Measurements from ENCODE around the gene KCTD12. TPM values are rescaled to one million over a fixed set of nuclear protein-coding genes. Genes with fewer than 3 reads are reported as not detected.

The KCTD12 gene
- total RNA-seq, 1 experiment from 2014 or later = 6.7 TPM

- no peak for TF ChIP-seq TP53 (CRISPR knock-in tag; IDR thresholded peaks at IDR 0.05)
- TF ChIP-seq, protein P1, sequence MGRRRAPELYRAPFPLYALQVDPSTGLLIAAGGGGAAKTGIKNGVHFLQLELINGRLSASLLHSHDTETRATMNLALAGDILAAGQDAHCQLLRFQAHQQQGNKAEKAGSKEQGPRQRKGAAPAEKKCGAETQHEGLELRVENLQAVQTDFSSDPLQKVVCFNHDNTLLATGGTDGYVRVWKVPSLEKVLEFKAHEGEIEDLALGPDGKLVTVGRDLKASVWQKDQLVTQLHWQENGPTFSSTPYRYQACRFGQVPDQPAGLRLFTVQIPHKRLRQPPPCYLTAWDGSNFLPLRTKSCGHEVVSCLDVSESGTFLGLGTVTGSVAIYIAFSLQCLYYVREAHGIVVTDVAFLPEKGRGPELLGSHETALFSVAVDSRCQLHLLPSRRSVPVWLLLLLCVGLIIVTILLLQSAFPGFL (CRISPR knock-in tag; IDR thresholded peaks at IDR 0.05; ENCODE audit: borderline replicate concordance) = no peak
- no peak for TF ChIP-seq ZNF423 (CRISPR knock-in tag; IDR thresholded peaks at IDR 0.05)
- TF ChIP-seq CREM (CRISPR knock-in tag; IDR thresholded peaks at IDR 0.05) = no peak
- TF ChIP-seq MXD4 (CRISPR knock-in tag; IDR thresholded peaks at IDR 0.05; ENCODE audit: borderline replicate concordance) = no peak
- no peak for TF ChIP-seq ESRRA (CRISPR knock-in tag; IDR thresholded peaks at IDR 0.05; ENCODE audit: borderline replicate concordance)
- no peak for TF ChIP-seq FOXJ3 (CRISPR knock-in tag; IDR thresholded peaks at IDR 0.05; ENCODE audit: borderline replicate concordance)
- TF ChIP-seq NFE2L1 (CRISPR knock-in tag; IDR thresholded peaks at IDR 0.05) = no peak
Observed at GRCh38 chr13:76833441-76833954, 52.7 kb downstream of the KCTD12 start (continued).

DNA sequence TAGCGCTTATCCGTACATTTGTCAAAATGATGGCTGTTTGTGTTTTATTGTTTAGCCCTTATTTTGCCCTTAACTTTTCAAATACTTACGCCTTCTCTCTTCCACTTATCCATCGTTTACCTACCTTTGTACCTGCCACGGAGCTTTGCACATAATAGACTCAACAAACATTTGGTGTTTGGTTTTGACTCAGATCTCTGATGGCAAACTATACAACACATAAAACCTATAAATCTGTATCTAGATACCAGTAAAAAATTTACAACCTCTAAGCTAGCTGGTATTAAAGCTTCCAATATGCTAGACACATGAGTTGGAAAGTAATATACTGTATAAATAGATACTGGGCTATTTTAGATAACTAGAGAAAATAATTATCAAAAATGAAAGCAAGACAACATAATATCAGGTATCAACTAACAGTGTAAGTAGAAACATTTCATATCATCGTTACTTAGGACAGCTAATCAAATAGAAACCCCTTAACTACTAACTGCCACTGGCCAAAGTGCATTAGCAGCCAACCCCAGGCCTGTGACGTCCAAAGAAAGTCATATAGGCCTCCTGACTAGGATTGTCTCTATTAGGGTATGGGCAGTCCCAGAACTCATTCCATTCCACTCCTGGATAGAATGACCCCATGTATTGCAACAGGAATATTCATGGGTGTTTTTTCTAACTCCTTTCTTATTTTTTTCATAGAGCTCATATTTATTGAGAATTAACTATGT, 53.8 kb downstream of the KCTD12 start:
- Mint-ChIP-seq H3K4me1 (peaks cover 8% of the 10 kb centered on the region; the same call in 1 of the 2 replicates), H3K9me3 (no peaks in the 10 kb centered on the region), H3K36me3 (no peaks in the 10 kb centered on the region), H3K27me3 (ENCODE audit: low read depth) (no peaks in the 10 kb centered on the region), H3K4me3 (no peak overlapping the region), H3K27ac (no peak overlapping the region)
- CTCF ChIA-PET = no interaction called here
- TF ChIP-seq NR3C1 (CRISPR knock-in tag; conservative IDR thresholded peaks at IDR 0.05; ENCODE audit: low read depth) (no peak), ATF1 (CRISPR knock-in tag; IDR thresholded peaks at IDR 0.05) (no peak), NR2C2 (CRISPR knock-in tag; IDR thresholded peaks at IDR 0.05) (no peak), FOXJ3 (CRISPR knock-in tag; IDR thresholded peaks at IDR 0.05; ENCODE audit: borderline replicate concordance) (no peak), TCF7 (CRISPR knock-in tag; IDR thresholded peaks at IDR 0.05; ENCODE audit: low read depth) (no peak), ZNF219 (CRISPR knock-in tag; IDR thresholded peaks at IDR 0.05; ENCODE audit: borderline replicate concordance) (no peak), TEAD4 (CRISPR knock-in tag; IDR thresholded peaks at IDR 0.05) (no peak), JAZF1 (CRISPR knock-in tag; IDR thresholded peaks at IDR 0.05) (no peak), TP53 (CRISPR knock-in tag; IDR thresholded peaks at IDR 0.05) (no peak), ZNF423 (CRISPR knock-in tag; IDR thresholded peaks at IDR 0.05) (no peak), CREB1 (CRISPR knock-in tag; IDR thresholded peaks at IDR 0.05) (no peak), SMAD3 (CRISPR knock-in tag; IDR thresholded peaks at IDR 0.05; ENCODE audit: borderline replicate concordance) (no peak)
- TF ChIP-seq, protein P1 (CRISPR knock-in tag; IDR thresholded peaks at IDR 0.05; ENCODE audit: borderline replicate concordance) = no peak
- TF ChIP-seq, protein P2, sequence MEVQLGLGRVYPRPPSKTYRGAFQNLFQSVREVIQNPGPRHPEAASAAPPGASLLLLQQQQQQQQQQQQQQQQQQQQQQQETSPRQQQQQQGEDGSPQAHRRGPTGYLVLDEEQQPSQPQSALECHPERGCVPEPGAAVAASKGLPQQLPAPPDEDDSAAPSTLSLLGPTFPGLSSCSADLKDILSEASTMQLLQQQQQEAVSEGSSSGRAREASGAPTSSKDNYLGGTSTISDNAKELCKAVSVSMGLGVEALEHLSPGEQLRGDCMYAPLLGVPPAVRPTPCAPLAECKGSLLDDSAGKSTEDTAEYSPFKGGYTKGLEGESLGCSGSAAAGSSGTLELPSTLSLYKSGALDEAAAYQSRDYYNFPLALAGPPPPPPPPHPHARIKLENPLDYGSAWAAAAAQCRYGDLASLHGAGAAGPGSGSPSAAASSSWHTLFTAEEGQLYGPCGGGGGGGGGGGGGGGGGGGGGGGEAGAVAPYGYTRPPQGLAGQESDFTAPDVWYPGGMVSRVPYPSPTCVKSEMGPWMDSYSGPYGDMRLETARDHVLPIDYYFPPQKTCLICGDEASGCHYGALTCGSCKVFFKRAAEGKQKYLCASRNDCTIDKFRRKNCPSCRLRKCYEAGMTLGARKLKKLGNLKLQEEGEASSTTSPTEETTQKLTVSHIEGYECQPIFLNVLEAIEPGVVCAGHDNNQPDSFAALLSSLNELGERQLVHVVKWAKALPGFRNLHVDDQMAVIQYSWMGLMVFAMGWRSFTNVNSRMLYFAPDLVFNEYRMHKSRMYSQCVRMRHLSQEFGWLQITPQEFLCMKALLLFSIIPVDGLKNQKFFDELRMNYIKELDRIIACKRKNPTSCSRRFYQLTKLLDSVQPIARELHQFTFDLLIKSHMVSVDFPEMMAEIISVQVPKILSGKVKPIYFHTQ (CRISPR knock-in tag; IDR thresholded peaks at IDR 0.05) = no peak
- ATAC-seq (no peak), DNase-seq (ENCODE audit: low spot score) (no peak)
- POLR2A ChIA-PET = no interaction called here

GRCh38 chr13:76830805-76831204, 55.4 kb downstream of the KCTD12 start:
- Mint-ChIP-seq H3K4me1 (peaks cover 8% of the 10 kb centered on the region; the same call in 1 of the 2 replicates), H3K27ac (no peak overlapping the region), H3K9me3 (no peaks in the 10 kb centered on the region), H3K36me3 (no peaks in the 10 kb centered on the region), H3K27me3 (ENCODE audit: low read depth) (no peaks in the 10 kb centered on the region), H3K4me3 (no peak overlapping the region)
- CTCF ChIA-PET = no interaction called here
- ATAC-seq (no peak), DNase-seq (ENCODE audit: low spot score) (no peak)
- TF ChIP-seq NFATC4 (CRISPR knock-in tag; IDR thresholded peaks at IDR 0.05) (no peak), KAT7 (CRISPR knock-in tag; IDR thresholded peaks at IDR 0.05; ENCODE audit: borderline replicate concordance) (no peak), NFE2L1 (CRISPR knock-in tag; IDR thresholded peaks at IDR 0.05) (no peak), MYBL2 (CRISPR knock-in tag; IDR thresholded peaks at IDR 0.05) (no peak), TP53 (CRISPR knock-in tag; IDR thresholded peaks at IDR 0.05) (no peak), CDX4 (CRISPR knock-in tag; IDR thresholded peaks at IDR 0.05; ENCODE audit: borderline replicate concordance) (no peak), NR3C1 (CRISPR knock-in tag; conservative IDR thresholded peaks at IDR 0.05; ENCODE audit: low read depth) (no peak)
- POLR2A ChIA-PET = no interaction called here

Measured in WTC11 (cell line).